H9 (cell line): ENCODE data around the gene DAPK1. TPM values are rescaled to one million over a fixed set of nuclear protein-coding genes. Genes with fewer than 3 reads are reported as not detected.

ENCODE experiments used
- DNase-seq: peaks from one replicate; pipeline ENCODE4 v3.0.0-alpha.2; 2017
- H2AFZ ChIP-seq: one replicate; pipeline ENCODE4 v1.6.1; 2013; ENCODE audit warnings: mild to moderate bottlenecking, low read length, control low read depth, moderate library complexity
- H2AK5ac ChIP-seq: 2 replicates; pipeline ENCODE4 v1.6.1; 2013; ENCODE audit warnings: low read length, control low read depth, mixed read lengths; ENCODE audit not compliant: insufficient read length
- H2BK120ac ChIP-seq: one replicate; pipeline ENCODE4 v1.6.1; 2013; ENCODE audit warnings: low read depth, mild to moderate bottlenecking, low read length, control low read depth, inconsistent platforms; ENCODE audit not compliant: poor library complexity, severe bottlenecking
- H2BK12ac ChIP-seq: 2 replicates; pipeline ENCODE4 v1.6.1; 2013; ENCODE audit warnings: low read length, control low read depth, mixed read lengths, low read depth; ENCODE audit not compliant: insufficient read length
- H2BK15ac ChIP-seq: 2 replicates; pipeline ENCODE4 v1.6.1; 2013; ENCODE audit warnings: low read depth, low read length, control low read depth
- H2BK20ac ChIP-seq: one replicate; pipeline ENCODE4 v1.6.1; 2013; ENCODE audit warnings: low read depth, mild to moderate bottlenecking, low read length, control low read depth, inconsistent platforms; ENCODE audit not compliant: poor library complexity, severe bottlenecking
- H2BK5ac ChIP-seq: 2 replicates; pipeline ENCODE4 v1.6.1; 2013; ENCODE audit warnings: low read length, control low read depth, mixed read lengths; ENCODE audit not compliant: insufficient read length
- H3K14ac ChIP-seq: 2 replicates; pipeline ENCODE4 v1.6.1; 2013; ENCODE audit warnings: low read length, control low read depth; ENCODE audit not compliant: insufficient read depth
- H3K18ac ChIP-seq: 2 replicates; pipeline ENCODE4 v1.6.1; 2013; ENCODE audit warnings: low read depth, mild to moderate bottlenecking, mixed read lengths, low read length, control low read depth; ENCODE audit not compliant: insufficient read length
- H3K23ac ChIP-seq: 2 replicates; pipeline ENCODE4 v1.6.1; 2013; ENCODE audit warnings: low read length, control low read depth, mixed read lengths, low read depth; ENCODE audit not compliant: insufficient read length
- H3K23me2 ChIP-seq: 2 replicates; pipeline ENCODE4 v1.6.1; 2013; ENCODE audit warnings: low read depth, mild to moderate bottlenecking, mixed read lengths, low read length, control low read depth; ENCODE audit not compliant: insufficient read length, poor library complexity, severe bottlenecking
- H3K27ac ChIP-seq: 2 replicates; pipeline ENCODE4 v1.5.1; 2013; ENCODE audit warnings: low read length, control low read depth, mixed read lengths, low read depth; ENCODE audit not compliant: insufficient read length
- H3K27me3 ChIP-seq: 2 replicates; pipeline ENCODE4 v1.6.1; 2013; ENCODE audit warnings: low read length, control low read depth, inconsistent platforms; ENCODE audit not compliant: insufficient read depth
- H3K4ac ChIP-seq: 2 replicates; pipeline ENCODE4 v1.6.1; 2013; ENCODE audit warnings: low read depth, mild to moderate bottlenecking, control low read depth, inconsistent platforms, low read length, moderate library complexity
- H3K4me1 ChIP-seq: 2 replicates; pipeline ENCODE4 v1.6.1; 2013; ENCODE audit warnings: low read length, control low read depth, inconsistent platforms; ENCODE audit not compliant: insufficient read depth
- H3K4me2 ChIP-seq: 2 replicates; pipeline ENCODE4 v1.6.1; 2013; ENCODE audit warnings: low read length, control low read depth, mixed read lengths; ENCODE audit not compliant: insufficient read length, insufficient read depth
- H3K56ac ChIP-seq: 2 replicates; pipeline ENCODE4 v1.6.1; 2013; ENCODE audit warnings: low read depth, mild to moderate bottlenecking, mixed read lengths, low read length, control low read depth; ENCODE audit not compliant: insufficient read length
- H3K79me1 ChIP-seq: 2 replicates; pipeline ENCODE4 v1.6.1; 2013; ENCODE audit warnings: low read depth, mild to moderate bottlenecking, moderate library complexity, low read length, control low read depth, inconsistent platforms; ENCODE audit not compliant: insufficient read depth, poor library complexity, severe bottlenecking
- H3K79me2 ChIP-seq: 2 replicates; pipeline ENCODE4 v1.6.1; 2013; ENCODE audit warnings: low read length, control low read depth, inconsistent platforms; ENCODE audit not compliant: insufficient read depth
- H3K9ac ChIP-seq: 2 replicates; pipeline ENCODE4 v1.6.1; 2013; ENCODE audit warnings: low read length, control low read depth, mixed read lengths; ENCODE audit not compliant: insufficient read length; ENCODE audit errors: extremely low read depth
- H3K9me3 ChIP-seq: one replicate; pipeline ENCODE4 v1.6.1; 2013; ENCODE audit warnings: low read depth, low read length, inconsistent platforms; ENCODE audit not compliant: control insufficient read depth
- H3T11ph ChIP-seq: one replicate; pipeline ENCODE4 v1.6.1; 2013; ENCODE audit warnings: mild to moderate bottlenecking, low read length, control low read depth, inconsistent platforms
- H4K20me1 ChIP-seq: one replicate; pipeline ENCODE4 v1.6.1; 2013; ENCODE audit not compliant: control insufficient read depth, insufficient read length, insufficient read depth
- H4K5ac ChIP-seq: 2 replicates; pipeline ENCODE4 v1.6.1; 2013; ENCODE audit warnings: low read depth, mild to moderate bottlenecking, mixed read lengths, low read length, control low read depth; ENCODE audit not compliant: insufficient read length
- H4K8ac ChIP-seq: replicated peaks from 2 replicates; pipeline ENCODE4 v1.6.1; 2013; ENCODE audit warnings: low read length, control low read depth, mixed read lengths, low read depth; ENCODE audit not compliant: insufficient read length
- H4K91ac ChIP-seq: 2 replicates; pipeline ENCODE4 v1.6.1; 2013; ENCODE audit warnings: low read depth, mild to moderate bottlenecking, moderate library complexity, mixed read lengths, low read length, control low read depth; ENCODE audit not compliant: insufficient read length
- H3K27ac Mint-ChIP-seq, 3 experiments: 2 replicates in 2 of 3; 3 replicates in 1 of 3; pipeline ENCODE4 v1.8.0; 2020 to 2021; ENCODE audit warnings: mixed read lengths in 3 of 3, mild to moderate bottlenecking in 1 of 3, moderate library complexity in 1 of 3
- H3K27me3 Mint-ChIP-seq: 2 replicates; pipeline ENCODE4 v1.8.0; 2021; ENCODE audit warnings: low read depth, mild to moderate bottlenecking, moderate library complexity, mixed read lengths
- H3K36me3 Mint-ChIP-seq, 3 experiments: 2 replicates in 2 of 3; 3 replicates in 1 of 3; pipeline ENCODE4 v1.8.0; 2020 to 2021; ENCODE audit warnings: low read depth in 3 of 3, mixed read lengths in 3 of 3; ENCODE audit not compliant: insufficient read depth in 1 of 3
- H3K4me1 Mint-ChIP-seq, 2 experiments: 2 replicates each; pipeline ENCODE4 v1.8.0; 2020; ENCODE audit warnings: mixed read lengths in 2 of 2
- H3K4me3 Mint-ChIP-seq, 2 experiments: 2 replicates in 1 of 2; 3 replicates in 1 of 2; pipeline ENCODE4 v1.8.0; 2020 to 2021; ENCODE audit warnings: mild to moderate bottlenecking in 2 of 2, mixed read lengths in 2 of 2, moderate library complexity in 1 of 2
- H3K9me3 Mint-ChIP-seq, 2 experiments: 2 replicates in 1 of 2; 3 replicates in 1 of 2; pipeline ENCODE4 v1.8.0; 2020; ENCODE audit warnings: mild to moderate bottlenecking in 2 of 2, mixed read lengths in 2 of 2, moderate library complexity in 1 of 2
- CTCF ChIP-seq: fragments of 200-600 bp; sonication (generic); conservative IDR thresholded peaks from 3 replicates; pipeline ENCODE4 v1.8.0; 2021; ENCODE audit warnings: antibody characterized with exemption, mild to moderate bottlenecking
- WGBS: extraction: QIAGEN DNeasy Blood & Tissue Kit; methylation state at CpG from one replicate; pipeline ENCODE4 v1.1.7; 2013; ENCODE audit warnings: missing lambda C conversion rate, low lambda C conversion rate, mixed read lengths; ENCODE audit not compliant: insufficient read length; ENCODE audit errors: extremely low coverage; 5-methylcytosine and 5-hydroxymethylcytosine counted together
- total RNA-seq: library from RNA; stranded (reverse); gene quantifications from 2 replicates; pipeline ENCODE4 v1.2.1, GENCODE V29; 2021

DAPK1 gene
- total RNA-seq, 1 experiment from 2014 or later, result 79.4 TPM

- Histone ChIP-seq H4K8ac (no peak overlapping the region), H3K9me3 (no peaks in the 10 kb centered on the region), H3K23me2 (no peaks in the 10 kb centered on the region), H3K18ac (no peak overlapping the region), H3K14ac (no peak overlapping the region), H3K4me1 (no peaks in the 10 kb centered on the region), H2BK20ac (no peak overlapping the region), H3K4me2 (no peak overlapping the region), H3T11ph (no peak overlapping the region), H3K4ac (no peak overlapping the region), H3K79me2 (no peaks in the 10 kb centered on the region), H3K27me3 (no peaks in the 10 kb centered on the region), H2BK15ac (no peak overlapping the region), H3K23ac (no peak overlapping the region), H2AFZ (no peak overlapping the region), H3K27ac (no peak overlapping the region), H4K5ac (no peak overlapping the region), H2BK5ac (no peak overlapping the region), H2BK120ac (no peak overlapping the region), H3K9ac (no peak overlapping the region), H2BK12ac (no peak overlapping the region), H3K56ac (no peak overlapping the region), H3K79me1 (no peaks in the 10 kb centered on the region), H4K91ac (no peak overlapping the region), H4K20me1 (no peaks in the 10 kb centered on the region), H2AK5ac (no peak overlapping the region)
- no peak for DNase-seq
- WGBS, result no CpG with 5 or more reads among the region's 4 CpGs
- Mint-ChIP-seq H3K4me1 (peaks cover 4 to 5% of the 10 kb centered on the region in 2 experiments), H3K27me3 (no peaks in the 10 kb centered on the region), H3K36me3 (peaks cover 52 to 76% (median 68%) of the 10 kb centered on the region in 3 experiments), H3K27ac (peak overlapping the region in 1 of 3 experiments; percentile 8; a peak in 2 of 7 replicates), H3K9me3 (no peaks in the 10 kb centered on the region), H3K4me3 (no peak overlapping the region)
- TF ChIP-seq CTCF, result no peak
Observed at GRCh38 chr9:87699835-87700234, 202.2 kb downstream of the DAPK1 start.
